H1 (cell line): Measurements from ENCODE around the gene MFAP3.

Experiments
- KDM1A ChIP-seq: fragments of 200-600, 300-600 bp; sonication (generic); IDR thresholded peaks from 2 replicates; pipeline ENCODE4 v1.7.1; 2016; ENCODE audit warnings: mild to moderate bottlenecking, low read length, borderline replicate concordance
- POLR2AphosphoS5 ChIP-seq: IDR thresholded peaks from 2 replicates; pipeline ENCODE4 v1.6.1; 2011; ENCODE audit warnings: low read depth, low read length
- TF ChIP-seq, protein P1 (sequence below), 3 experiments: IDR thresholded peaks; 1 replicate in 2 of 3; 2 replicates in 1 of 3; pipeline versions ENCODE4 v1.5.1 to v1.6.1; 2011; ENCODE audit warnings: low read length in 3 of 3, mild to moderate bottlenecking in 3 of 3, inconsistent platforms in 2 of 3, low read depth in 1 of 3, moderate library complexity in 1 of 3; ENCODE audit not compliant: insufficient read depth in 1 of 3; ENCODE audit errors: control extremely low read depth in 1 of 3

DNA sequence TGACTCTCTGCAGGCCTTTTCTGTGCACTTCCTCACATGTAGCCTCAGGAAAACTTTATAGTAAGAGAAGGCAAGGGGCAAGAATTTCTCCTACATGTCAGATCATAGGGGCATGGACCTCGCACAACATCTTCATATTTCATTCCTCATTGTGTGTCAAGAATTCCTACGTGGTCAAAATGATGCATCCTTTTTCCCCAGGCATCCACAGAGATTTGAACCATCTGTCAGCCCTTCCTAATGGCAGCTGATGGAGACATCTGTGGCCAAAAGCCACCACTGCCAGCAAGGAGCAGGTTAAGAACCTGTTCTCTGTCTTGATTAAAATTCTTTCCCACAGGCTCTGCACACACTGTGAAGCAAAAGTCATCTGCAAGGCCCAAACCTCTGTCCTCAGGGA lies 42.5 kb downstream of the MFAP3 start:
- TF ChIP-seq, protein P1, sequence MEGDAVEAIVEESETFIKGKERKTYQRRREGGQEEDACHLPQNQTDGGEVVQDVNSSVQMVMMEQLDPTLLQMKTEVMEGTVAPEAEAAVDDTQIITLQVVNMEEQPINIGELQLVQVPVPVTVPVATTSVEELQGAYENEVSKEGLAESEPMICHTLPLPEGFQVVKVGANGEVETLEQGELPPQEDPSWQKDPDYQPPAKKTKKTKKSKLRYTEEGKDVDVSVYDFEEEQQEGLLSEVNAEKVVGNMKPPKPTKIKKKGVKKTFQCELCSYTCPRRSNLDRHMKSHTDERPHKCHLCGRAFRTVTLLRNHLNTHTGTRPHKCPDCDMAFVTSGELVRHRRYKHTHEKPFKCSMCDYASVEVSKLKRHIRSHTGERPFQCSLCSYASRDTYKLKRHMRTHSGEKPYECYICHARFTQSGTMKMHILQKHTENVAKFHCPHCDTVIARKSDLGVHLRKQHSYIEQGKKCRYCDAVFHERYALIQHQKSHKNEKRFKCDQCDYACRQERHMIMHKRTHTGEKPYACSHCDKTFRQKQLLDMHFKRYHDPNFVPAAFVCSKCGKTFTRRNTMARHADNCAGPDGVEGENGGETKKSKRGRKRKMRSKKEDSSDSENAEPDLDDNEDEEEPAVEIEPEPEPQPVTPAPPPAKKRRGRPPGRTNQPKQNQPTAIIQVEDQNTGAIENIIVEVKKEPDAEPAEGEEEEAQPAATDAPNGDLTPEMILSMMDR (IDR thresholded peaks at IDR 0.05; ENCODE audit: control extremely low read depth in 1 of 3, insufficient read depth in 1 of 3, low read depth in 1 of 3, low read length in 3 of 3): no peak
- no peak for TF ChIP-seq KDM1A
- TF ChIP-seq POLR2AphosphoS5: no peak
